ENCODE measurements around the gene OSBPL1A.

Gene OSBPL1A

DNA sequence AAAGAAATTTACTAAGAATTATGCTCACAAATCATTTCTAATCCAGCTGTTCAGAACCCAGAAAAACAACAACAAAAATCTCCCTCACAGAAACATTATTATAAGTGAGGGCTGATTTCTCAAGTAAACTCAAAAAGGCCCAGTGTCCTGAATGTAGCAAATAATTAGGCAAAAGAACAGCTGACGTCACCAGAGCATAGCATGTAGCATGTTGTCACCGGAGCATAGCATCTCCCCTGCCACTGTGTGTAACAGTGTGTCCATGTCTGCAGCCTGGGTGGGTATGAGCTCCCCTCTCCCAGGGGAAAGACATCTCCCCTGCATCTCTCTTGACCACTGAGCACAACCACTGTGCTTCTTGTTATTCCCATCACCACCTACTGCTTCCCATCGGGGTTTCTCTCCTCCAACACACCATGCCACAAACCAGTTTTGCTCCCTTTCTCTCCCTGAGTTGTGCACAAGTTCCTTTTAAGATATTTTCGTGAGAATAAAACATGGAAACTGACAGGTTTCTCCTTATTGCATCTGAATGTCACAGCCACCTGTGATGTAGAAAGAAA lies 132.0 kb downstream of the OSBPL1A start:
- DNase-seq = no peak

DNA sequence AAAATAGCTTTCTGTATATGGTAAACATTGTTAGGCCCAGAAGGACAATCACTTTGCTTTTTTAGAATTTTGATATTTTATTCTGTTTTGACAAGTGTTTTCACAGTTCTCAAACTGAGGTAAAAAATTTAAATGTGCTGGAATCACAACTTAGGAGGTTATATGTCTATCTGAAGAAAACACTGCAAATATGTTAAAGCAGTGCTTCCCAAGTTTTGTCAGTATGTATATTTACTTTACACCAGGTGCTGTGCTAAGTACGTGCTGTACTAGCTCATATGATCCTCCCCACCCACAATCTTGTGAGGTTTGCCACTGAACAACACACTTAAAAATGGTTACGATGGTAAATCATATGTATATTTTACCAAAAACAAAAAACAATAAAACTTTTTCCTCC lies 134.6 kb downstream of the OSBPL1A start:
- no peak for DNase-seq

DNA sequence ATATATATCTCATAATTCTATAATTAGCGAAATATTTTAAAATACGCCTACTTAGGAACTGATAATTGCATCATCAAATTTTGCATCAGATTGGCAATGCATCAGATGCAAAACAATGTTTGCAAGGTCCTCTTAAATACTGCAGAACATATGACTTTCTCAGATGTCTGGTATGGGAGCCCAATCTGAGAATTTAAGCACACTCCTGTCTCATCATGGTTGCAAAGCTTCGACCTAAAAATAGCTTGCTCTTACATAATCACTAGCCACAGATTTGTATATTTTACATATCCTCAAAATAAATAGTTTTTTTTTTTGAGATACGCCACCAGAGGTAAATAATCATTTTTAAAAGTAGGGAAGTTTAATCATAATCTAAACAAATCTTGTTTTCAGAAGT lies 135.5 kb downstream of the OSBPL1A start:
- DNase-seq = no peak

DNA sequence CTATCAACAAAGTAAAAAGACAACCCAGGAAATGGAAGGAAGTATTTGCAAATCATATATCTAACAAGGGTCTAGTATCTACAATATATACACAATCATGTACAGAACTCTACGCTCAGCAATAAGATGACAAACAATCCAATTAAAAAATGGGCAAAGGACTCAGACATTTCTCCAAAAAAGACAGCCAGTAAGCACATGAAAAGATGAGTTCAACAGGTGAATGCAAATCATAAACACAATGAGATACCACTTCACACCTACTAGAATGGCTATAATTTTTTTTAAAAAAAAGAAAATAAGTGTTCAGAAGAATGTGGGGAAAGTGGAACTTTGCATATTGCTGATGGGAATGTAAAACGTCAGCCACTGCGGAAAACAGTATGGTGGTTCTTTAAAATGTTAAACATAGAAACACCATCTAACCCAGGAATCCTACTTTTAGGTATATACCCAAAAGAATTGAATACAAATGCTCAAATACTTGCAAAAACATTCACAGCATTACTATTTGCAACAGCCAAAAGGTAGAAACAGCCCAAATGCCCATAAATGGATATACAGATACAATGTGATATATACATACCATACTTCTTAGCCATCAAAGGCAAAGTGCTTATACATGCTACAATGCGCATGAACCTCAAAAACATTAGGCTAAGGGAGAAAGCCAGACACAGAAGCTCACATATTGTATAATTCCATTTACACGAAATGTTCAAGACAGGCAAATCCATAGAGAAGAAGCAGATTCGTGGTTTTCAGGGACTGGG lies 137.6 kb downstream of the OSBPL1A start:
- DNase-seq = no peak

DNA sequence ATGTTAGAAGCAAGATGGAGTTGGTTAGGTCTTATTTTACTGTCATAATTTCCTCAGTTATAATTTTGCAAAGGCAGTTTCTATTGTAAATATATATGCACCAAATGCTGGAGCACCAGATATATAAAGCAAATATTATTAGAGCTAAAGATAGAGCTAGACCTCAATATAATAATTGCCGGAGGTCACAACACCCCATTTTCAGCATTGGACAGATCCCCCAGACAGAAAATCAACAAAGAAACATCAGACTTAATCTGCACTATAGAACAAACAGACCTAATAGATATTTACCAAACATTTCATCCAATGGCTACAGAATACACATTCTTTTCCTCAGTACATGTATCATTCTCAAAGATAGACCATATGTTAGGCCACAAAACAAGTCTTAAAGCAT lies 143.6 kb downstream of the OSBPL1A start:
- DNase-seq = no peak

DNA sequence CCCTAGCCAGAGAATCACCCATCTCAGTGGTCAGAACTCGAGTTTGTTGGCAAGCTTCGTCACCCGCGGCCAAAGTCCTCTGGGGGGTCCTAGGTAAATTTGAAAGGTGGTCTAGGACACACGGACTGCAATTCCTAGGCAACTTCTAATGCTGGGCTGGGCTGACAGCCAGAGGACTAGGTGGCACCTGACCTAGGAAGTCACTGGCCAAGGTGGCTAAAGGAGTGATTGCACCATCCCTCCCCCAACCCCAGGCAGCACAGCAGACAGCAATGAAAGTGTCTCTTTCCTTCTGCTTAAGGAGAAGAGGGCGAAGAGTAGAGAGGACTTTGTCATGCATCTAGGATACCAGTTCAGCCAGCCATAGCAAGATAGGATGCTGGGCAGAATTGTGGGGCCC lies 147.9 kb downstream of the OSBPL1A start:
- no peak for DNase-seq

DNA sequence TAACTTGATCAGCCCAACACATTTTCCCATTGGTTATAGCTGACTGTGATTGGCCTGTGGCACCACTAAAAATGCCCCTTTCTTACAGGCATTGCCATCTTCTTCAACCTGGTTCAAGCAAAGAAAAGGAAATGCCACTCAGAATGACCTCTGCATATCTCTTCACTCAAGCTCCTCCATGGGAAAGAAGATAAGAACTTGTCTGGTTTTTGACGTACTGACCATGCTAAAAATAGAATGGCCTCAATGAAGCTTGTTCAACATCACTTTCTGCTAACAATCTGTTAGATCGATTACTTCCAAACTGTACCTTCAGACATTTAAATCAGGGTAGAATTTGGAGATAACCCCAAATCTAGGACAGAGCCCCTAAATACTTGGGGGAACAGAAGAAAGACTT lies 149.3 kb downstream of the OSBPL1A start:
- DNase-seq = no peak

DNA sequence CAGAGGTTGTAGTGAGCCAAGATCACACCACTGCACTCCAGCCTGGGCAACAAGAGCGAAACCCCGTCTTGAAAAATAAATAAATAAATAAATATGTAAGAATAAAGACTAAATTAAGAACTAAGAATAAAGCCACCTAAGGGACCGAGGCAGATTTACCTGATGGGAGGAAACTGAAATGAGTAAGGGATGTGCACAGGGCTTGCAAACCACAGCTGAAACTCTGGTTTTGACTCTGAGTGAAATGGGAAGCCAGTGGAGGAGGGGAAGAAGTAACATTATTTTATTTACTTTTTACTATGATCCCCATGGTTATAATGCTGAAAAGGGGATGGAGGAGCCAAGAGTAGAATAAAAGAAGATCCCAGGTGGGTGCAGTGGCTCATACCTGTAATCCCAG lies 151.5 kb downstream of the OSBPL1A start:
- no peak for DNase-seq

DNA sequence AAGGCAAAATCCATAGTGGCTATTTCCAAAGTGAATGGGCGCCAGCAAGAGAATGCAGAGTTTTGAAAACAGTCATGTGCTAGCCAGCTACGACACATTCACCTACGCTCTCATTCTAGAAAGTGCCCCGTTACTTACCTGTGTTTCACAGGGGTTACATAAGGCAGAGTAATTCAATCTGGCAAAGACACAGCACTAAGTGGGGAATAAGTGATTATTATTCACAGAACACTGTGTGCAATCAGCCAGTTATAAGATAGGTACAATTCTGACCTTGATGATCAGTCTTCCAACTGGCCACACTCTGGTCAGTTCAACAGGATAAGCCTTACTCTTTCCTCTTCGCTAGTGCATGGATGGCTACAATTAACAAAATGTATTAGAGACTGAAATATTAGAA lies 152.9 kb downstream of the OSBPL1A start:
- DNase-seq = no peak

DNA sequence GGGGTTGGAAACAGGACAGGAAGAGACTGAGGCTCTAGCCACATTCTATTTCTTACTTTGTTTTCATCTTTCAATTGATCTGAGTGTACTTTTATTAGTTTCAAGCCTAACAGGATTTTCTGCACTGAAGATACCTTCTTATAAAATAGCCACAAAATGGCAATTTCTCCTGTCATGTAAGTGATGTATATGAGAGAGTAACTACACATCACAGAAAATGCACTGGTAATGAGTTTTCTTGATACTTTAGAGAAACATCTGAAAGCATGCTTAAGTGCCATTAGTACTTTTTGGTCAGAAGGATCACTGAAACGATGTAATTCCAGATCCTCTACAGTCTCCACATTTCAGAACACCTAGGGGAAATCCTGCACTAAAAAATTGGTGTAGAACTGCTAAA lies 153.9 kb downstream of the OSBPL1A start:
- no peak for DNase-seq

DNA sequence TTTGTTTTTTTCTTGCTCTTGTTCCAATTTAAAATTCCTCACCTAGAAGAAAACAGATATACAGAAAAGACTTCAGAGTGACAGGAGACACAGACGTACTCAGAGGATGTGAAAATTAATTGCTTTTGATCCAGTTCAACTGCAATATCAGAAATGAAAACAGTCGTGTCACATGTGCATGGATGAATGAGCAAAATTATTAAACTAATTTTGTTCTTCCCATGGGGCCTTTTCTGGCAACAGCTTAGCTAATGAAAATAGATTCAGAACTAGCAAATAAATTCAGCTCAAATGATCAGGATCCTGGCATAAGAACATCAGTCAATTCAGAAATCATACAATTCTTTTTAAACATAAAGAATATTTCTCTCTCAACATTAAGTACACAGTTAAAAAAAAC lies 158.3 kb downstream of the OSBPL1A start:
- DNase-seq = no peak

DNA sequence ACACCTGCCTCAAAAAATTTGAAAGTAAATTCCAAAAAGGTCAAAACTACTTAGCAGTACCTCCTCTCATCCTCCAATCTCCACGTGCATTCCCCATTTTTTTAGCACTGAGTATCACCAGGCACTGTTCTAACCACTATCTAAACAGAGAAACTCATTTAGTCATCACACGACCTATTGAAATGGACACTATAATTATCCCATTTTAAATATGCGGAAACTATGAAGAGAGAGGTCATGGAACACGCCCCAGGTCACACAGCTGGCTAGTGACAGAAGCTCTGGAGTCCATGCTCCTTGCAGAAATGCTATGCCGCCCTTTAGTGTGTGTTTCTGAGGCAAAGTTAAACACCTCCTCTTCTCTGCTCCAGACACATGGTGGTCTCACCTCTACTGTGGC lies 159.2 kb downstream of the OSBPL1A start:
- DNase-seq = no peak

DNA sequence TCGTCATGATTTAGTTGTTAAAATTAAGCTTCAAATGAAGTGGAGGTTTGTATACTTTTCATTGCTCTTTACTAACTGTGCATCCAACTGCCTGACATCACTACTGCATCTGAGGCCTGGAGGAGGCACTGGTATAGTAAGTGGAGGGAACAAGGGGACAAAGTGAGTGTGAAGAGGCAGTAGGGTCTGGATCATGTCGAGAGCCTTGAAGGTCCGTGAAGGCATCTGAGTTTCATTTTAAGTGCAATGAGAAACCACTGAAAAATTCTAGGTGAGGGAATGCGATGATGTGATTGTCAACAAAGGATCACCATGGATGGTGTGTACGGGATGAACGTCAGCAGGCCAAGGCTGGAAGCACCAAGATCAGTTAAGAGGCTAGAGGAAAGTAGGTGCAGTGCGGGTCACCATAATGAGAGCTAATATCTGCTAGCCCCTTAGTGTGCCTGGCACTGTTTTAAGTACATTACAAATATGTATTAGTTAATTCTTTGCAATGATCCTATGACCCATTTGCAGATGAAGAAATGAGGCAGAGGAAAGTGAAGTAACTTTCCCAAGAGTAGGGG lies 162.7 kb downstream of the OSBPL1A start:
- no peak for DNase-seq

DNA sequence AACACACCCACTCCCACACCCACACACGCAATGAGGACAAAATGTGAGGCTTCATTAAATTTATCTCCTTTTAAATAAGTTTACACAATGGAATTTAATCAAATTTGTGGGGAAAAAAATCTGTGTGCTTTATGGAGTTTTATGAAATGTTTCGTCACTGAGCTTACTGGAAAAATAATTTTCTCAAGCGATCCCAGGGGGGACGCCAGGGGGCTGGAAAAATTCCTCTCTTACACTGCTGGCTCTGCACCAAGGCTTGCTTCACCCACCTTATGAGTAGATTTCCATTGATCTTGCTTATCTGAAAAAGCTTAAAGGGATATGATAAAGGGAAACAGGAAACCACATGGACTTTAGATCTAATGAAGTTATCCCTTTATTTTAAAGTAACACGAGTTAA lies 163.3 kb downstream of the OSBPL1A start:
- no peak for DNase-seq

DNA sequence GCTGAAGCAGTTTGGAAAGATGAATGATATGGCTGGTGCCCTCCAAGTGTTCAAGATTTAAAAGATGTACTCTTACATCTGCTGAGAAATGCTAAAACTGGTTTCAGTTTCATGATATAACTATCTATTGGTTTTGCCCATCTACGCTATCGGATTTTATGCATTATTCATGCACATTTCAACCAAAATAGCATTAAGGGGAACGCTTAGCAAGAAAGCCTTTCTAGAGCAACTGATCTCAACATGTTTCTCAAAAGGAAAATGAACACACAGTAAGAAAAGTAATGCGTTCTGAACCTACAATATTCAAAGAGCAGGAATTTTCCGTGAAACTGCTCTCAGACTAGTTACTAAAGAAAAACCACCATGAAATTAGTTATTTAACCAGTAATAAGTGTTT lies 164.8 kb downstream of the OSBPL1A start:
- DNase-seq = no peak

DNA sequence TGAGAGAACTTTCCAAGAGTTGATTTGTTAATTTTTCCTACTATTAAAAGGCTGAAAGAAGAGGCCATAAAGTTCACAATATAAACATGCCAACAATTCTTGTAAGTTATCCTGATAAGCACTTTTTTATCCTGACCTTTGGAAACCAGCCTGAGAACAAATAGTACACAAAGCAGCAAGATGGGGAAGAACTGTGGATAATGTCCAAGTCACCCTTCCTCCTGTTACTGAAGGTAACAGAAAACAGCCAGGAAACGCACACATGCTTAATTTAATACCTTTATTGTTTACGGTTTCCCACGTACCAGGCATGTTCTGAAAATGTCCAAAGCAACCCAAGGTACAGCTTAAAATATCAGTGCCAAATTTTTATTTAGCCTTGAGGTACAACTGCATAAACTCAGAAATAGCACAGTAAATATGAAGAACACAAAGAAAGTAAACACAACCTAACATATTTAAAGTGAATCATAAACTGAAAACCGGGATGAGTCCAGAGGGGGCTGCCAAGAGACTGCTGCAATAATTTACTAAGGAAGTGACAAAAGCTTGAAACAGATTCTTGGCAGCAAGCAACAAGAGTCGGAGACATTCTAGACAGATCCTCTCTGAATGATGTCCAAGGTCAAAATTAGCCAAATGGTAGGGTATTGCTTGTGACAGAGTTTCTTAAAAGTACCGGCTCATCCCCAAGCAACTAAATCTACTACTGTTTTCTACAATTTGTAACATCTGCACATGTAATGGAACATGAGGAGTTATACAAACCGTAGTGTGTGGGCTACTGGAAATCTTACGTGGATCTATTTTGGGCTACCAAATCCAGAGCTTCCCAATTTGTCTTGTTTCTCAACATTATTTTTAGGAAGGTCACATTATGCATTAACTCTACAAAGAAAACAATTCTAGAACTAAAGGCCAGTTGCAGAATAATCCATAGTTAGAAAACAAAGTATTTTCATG lies 165.6 kb downstream of the OSBPL1A start:
- DNase-seq = no peak

DNA sequence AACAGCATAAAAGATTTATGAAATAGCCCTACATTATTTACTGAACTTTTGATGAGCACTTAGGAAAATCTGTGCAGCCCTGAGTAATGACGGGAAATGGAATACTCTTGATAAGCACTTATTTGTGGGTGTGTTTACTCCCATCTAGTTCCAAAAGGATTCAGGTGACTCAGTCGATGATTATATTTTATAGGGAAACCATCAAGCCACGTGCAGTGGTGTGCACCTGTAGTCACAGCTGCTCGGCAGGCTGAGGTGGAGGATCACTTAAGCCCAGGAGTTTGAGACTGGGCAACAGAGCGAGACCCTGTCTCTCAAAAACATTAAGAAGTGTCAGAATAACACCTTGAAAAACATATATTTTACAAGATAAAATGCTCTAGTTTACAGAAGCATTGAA lies 166.9 kb downstream of the OSBPL1A start:
- DNase-seq = no peak

DNA sequence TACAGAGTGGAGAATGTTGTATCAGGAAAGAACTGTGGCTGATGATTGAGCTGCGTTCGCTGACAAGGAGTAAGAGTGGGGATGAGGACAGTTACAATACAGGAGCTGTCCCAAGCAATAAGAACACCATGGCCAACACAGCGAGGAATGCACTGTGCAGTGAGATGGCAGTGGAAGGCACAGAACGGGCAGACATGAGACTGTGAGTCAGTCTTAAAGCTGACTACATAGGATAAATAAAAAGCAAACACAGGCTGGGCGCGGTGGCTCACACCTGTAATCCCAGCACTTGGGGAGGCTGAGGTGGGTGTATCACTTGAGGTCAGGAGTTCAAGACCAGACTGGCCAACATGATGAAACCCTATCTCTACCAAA lies 169.0 kb downstream of the OSBPL1A start:
- no peak for DNase-seq

DNA sequence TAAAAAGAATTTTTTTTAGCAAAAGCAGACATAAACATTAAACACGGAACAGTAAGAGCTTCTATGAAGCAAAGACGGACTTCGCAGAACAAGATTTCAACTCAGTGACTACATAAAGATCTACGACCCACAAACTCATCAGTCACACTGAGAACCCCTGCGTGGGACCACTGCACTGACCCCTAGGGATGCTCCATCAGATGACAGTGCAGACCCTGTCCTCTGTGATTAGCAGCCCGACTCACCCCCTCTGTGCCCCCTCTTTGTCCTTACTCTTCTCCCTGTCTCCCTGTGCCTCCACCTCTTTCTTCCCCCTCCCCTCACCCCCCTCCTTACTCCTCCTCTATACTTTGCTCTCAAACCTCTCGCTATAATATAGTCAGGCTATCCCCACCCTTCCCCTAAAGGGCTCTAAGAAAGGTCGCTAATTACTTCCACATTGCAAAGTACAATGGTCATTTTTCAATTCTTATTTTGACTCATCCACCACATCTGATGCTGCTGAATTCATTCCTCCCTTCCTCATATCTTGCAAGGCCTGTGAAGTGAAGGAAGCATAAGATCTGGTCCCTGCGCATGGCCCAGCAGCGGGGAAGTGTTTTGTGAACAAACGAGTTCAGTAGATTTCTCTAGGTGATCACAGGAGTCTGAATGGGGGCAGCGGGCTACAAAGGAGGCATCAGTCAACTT lies 169.5 kb downstream of the OSBPL1A start:
- no peak for DNase-seq

DNA sequence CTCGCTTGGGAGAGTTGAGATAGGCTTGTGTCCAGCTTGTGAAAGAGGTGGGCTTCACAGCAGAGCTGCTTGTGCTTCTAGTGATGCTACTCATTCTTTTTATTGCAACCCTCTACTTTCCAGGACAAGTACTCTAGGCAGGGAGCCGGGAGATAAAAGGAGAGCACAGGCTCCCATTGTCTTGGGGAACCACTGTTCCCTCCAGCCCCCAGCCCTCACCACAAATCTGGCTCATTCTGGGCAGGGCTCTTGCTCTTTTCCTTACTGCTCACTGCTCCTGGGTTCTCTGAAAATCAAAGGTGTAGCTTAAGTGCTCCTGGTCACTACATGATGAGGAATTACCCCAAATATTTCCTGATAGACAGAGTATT lies 177.3 kb downstream of the OSBPL1A start:
- no peak for DNase-seq

DNA sequence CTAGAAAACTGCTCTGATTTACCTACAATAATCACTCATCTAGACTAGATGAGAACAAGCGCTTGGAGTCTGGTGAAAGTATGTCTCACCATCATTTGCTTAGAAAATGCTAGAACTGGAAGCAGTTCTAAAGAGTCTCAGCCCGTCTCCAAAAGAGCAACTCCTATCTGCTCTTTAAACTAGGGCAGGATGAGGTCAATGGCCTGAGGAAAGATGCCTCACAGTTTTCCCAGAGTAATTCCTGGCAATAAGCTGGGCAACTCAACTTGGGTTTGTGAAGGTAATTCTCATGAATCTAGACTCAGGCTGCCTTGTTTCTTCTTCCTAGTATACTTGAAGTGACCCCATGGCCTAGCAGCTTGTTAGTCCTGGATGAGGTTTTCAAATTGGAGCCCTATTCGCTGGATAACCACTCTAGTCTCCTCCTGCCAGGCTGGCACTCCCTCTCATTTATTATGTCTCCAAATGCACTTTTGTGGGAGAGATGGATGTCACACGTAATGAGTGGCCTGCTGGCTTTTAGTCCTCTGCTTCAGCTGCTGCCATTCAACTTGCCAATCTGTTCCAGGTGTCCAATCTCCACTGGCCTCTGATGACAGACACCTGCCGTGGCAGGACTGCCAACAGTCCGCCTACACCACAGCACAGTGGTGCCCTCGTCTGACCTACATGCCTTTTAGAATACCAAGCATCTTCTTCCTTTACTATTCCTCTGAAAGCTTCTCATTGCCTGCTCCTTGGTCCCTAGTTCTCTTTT lies 177.9 kb downstream of the OSBPL1A start:
- DNase-seq = no peak

DNA sequence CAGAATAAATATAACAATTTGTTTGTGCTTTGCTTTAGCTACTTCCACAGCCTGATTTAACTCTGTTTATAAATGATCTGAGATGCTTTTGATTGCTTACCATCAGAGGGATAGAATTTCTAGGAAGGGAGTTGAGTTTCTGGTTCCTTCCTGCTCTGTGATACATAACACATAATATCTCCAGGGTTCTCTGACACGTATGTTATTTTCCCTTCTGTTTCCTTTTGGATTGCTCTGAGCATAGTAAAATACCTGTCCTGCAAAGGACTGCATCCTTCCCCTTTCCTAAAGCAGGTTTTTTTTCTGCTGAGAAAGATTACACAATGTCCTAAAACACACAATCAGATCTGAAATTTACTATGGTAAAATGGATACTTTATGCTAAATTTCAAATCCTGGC lies 182.7 kb downstream of the OSBPL1A start:
- no peak for DNase-seq
